SK-N-SH (cell line): ENCODE results near the gene IL17RC. TPM values are rescaled to one million over a fixed set of nuclear protein-coding genes. Genes with fewer than 3 reads are reported as not detected.

ENCODE experiments used
- CTCF ChIA-PET: fragments of 300-600, 350-600 bp; formaldehyde crosslinking; extraction: SDS; loops from one replicate; lab custom pipeline; 2021; lab: Yijun Ruan, JAX
- POLR2A ChIA-PET: fragments of 350-600 bp; sonication (Branson Sonifier 250); formaldehyde crosslinking; extraction: SDS; loops from one replicate; lab custom pipeline; 2020; ENCODE audit warnings: antibody characterized with exemption, inconsistent platforms; lab: Yijun Ruan, JAX
- DNase-seq: peaks from one replicate; pipeline ENCODE4 v3.0.0; 2012
- H2AFZ ChIP-seq: fragments of 200-600 bp; sonication (generic); 2 replicates; pipeline ENCODE4 v1.8.1; 2016; ENCODE audit warnings: antibody characterized with exemption, mild to moderate bottlenecking, low read depth
- H3F3A ChIP-seq: fragments of 200-600 bp; sonication (generic); replicated peaks from 2 replicates; pipeline ENCODE3; 2016; ENCODE audit warnings: antibody characterized with exemption, mild to moderate bottlenecking; ENCODE audit not compliant: insufficient read depth
- H3K27ac ChIP-seq, 2 experiments: fragments of 200-500 bp in 1 of 2; fragments of 200-600 bp in 1 of 2; sonication (Bioruptor generic) in 1 of 2; sonication (generic), shearing (Covaris generic) in 1 of 2; 2 replicates each; pipeline versions ENCODE4 v1.5.1 to v1.6.1; 2014 to 2016; ENCODE audit warnings: low read depth in 2 of 2, inconsistent platforms in 1 of 2, low read length in 1 of 2, mild to moderate bottlenecking in 1 of 2, mixed read lengths in 1 of 2
- H3K27me3 ChIP-seq: fragments of 200-600 bp; sonication (generic), shearing (Covaris generic); 2 replicates; pipeline ENCODE4 v1.6.1; 2016; ENCODE audit warnings: mixed run types; ENCODE audit not compliant: insufficient read depth
- H3K36me3 ChIP-seq, 2 experiments: fragments of 200-500 bp in 1 of 2; fragments of 200-600 bp in 1 of 2; sonication (Bioruptor generic) in 1 of 2; sonication (generic) in 1 of 2; replicated peaks in 1 of 2; 2 replicates each; pipeline versions ENCODE3 to v1.5.1; 2014 to 2016; ENCODE audit warnings: low read length in 1 of 2, mild to moderate bottlenecking in 1 of 2; ENCODE audit not compliant: insufficient read depth in 2 of 2, control insufficient read depth in 1 of 2
- H3K4me1 ChIP-seq, 2 experiments: fragments of 200-500 bp in 1 of 2; fragments of 200-600 bp in 1 of 2; sonication (Bioruptor generic) in 1 of 2; sonication (generic), shearing (Covaris generic) in 1 of 2; 2 replicates each; pipeline versions ENCODE4 v1.5.1 to v1.6.1; 2014 to 2016; ENCODE audit warnings: low read depth in 1 of 2, low read length in 1 of 2, mixed run types in 1 of 2; ENCODE audit not compliant: insufficient read depth in 2 of 2, control insufficient read depth in 1 of 2
- H3K4me2 ChIP-seq: fragments of 200-600 bp; sonication (generic), shearing (Covaris generic); 2 replicates; pipeline ENCODE4 v1.6.1; 2017; ENCODE audit warnings: mixed run types
- H3K4me3 ChIP-seq, 2 experiments: fragments of 200-500 bp in 1 of 2; fragments of 200-600 bp in 1 of 2; sonication (Bioruptor generic) in 1 of 2; sonication (generic), shearing (Covaris generic) in 1 of 2; 2 replicates each; pipeline versions ENCODE4 v1.5.1 to v1.8.1; 2014 to 2016; ENCODE audit warnings: low read depth in 2 of 2, inconsistent platforms in 1 of 2, low read length in 1 of 2, mild to moderate bottlenecking in 1 of 2, mixed read lengths in 1 of 2, moderate library complexity in 1 of 2
- H3K79me2 ChIP-seq: fragments of 200-600 bp; sonication (generic); 2 replicates; pipeline ENCODE4 v1.8.1; 2017; ENCODE audit warnings: mild to moderate bottlenecking; ENCODE audit not compliant: insufficient read depth
- H3K9ac ChIP-seq: fragments of 200-600 bp; sonication (generic); 2 replicates; pipeline ENCODE4 v1.6.1; 2017; ENCODE audit warnings: mixed run types
- H3K9me2 ChIP-seq: fragments of 200-600 bp; sonication (generic); 2 replicates; pipeline ENCODE4 v1.6.1; 2017; ENCODE audit warnings: mixed run types
- H3K9me3 ChIP-seq: fragments of 200-600 bp; sonication (generic); 2 replicates; pipeline ENCODE4 v1.6.1; 2017; ENCODE audit warnings: mixed run types, mild to moderate bottlenecking, moderate library complexity
- H4K20me1 ChIP-seq: fragments of 200-600 bp; sonication (generic); 2 replicates; pipeline ENCODE4 v1.6.1; 2017; ENCODE audit warnings: mild to moderate bottlenecking, mixed run types; ENCODE audit not compliant: insufficient read depth
- CHD2 ChIP-seq: fragments of 150-350 bp; IDR thresholded peaks from 2 replicates; pipeline ENCODE4 v1.6.1; 2018; ENCODE audit warnings: low read length; ENCODE audit not compliant: partially characterized antibody
- EP300 ChIP-seq, 2 experiments: IDR thresholded peaks; 2 replicates each; pipeline versions ENCODE4 v1.4.0 to v1.6.1; 2012; ENCODE audit warnings: borderline replicate concordance in 1 of 2, low read depth in 1 of 2, low read length in 1 of 2
- EZH2phosphoT487 ChIP-seq: fragments of 200-600 bp; sonication (generic); IDR thresholded peaks from 2 replicates; pipeline ENCODE4 v1.6.1; 2017; ENCODE audit warnings: low read depth, mixed run types, mild to moderate bottlenecking, antibody characterized with exemption, moderate library complexity, borderline replicate concordance
- FOSL2 ChIP-seq: IDR thresholded peaks from 2 replicates; pipeline ENCODE4 v1.4.0; 2012; ENCODE audit warnings: low read depth, mild to moderate bottlenecking, moderate library complexity, borderline replicate concordance
- MEF2A ChIP-seq: IDR thresholded peaks from 2 replicates; pipeline ENCODE4 v1.4.0; 2012; ENCODE audit warnings: low read depth, borderline replicate concordance
- NFIC ChIP-seq: IDR thresholded peaks from 2 replicates; pipeline ENCODE4 v1.4.0; 2012; ENCODE audit warnings: borderline replicate concordance
- NRF1 ChIP-seq: IDR thresholded peaks from 2 replicates; pipeline ENCODE4 v1.6.1; 2012; ENCODE audit warnings: low read depth, mild to moderate bottlenecking, low read length
- POLR2AphosphoS5 ChIP-seq: IDR thresholded peaks from 2 replicates; pipeline ENCODE4 v1.6.1; 2012; ENCODE audit warnings: low read depth, low read length
- RCOR1 ChIP-seq: fragments of 150-350 bp; IDR thresholded peaks from 2 replicates; pipeline ENCODE4 v1.6.1; 2017; ENCODE audit warnings: antibody characterized with exemption, low read length
- RXRA ChIP-seq: IDR thresholded peaks from 2 replicates; pipeline ENCODE4 v1.4.0; 2012; ENCODE audit warnings: low read depth, mild to moderate bottlenecking, borderline replicate concordance
- SIN3A ChIP-seq: IDR thresholded peaks from 2 replicates; pipeline ENCODE4 v1.6.1; 2012; ENCODE audit warnings: low read depth, mild to moderate bottlenecking, low read length, moderate library complexity, borderline replicate concordance
- USF1 ChIP-seq: IDR thresholded peaks from 2 replicates; pipeline ENCODE4 v1.4.0; 2012; ENCODE audit warnings: low read depth, borderline replicate concordance
- YY1 ChIP-seq: IDR thresholded peaks from 2 replicates; pipeline ENCODE4 v1.4.0; 2012; ENCODE audit warnings: low read depth, mild to moderate bottlenecking
- ZBTB33 ChIP-seq: IDR thresholded peaks from 2 replicates; pipeline ENCODE4 v1.4.0; 2012; ENCODE audit warnings: low read depth, borderline replicate concordance
- WGBS: methylation state at CpG from one replicate; pipeline ENCODE4 v1.1.6; 2017; ENCODE audit warnings: low lambda C conversion rate; 5-methylcytosine and 5-hydroxymethylcytosine counted together
- polyA plus RNA-seq, 3 experiments: library from polyadenylated mRNA; depleted of rRNA; stranded (reverse); fragments of >200 nt; gene quantifications; 2 replicates each; pipeline ENCODE4 v1.2.3, GENCODE V29; 2012
- small RNA-seq, 7 experiments: library from RNA; depleted of rRNA; stranded (forward); fragments of <200 nt; gene quantifications; one replicate each; pipeline ENCODE3, GENCODE V24; 2012

Gene IL17RC
- polyA plus RNA-seq, 1 of the 3 experiments (the other 2 are of a cell fraction), result 17.3 TPM

GRCh38 chr3:9980251-9980650, 63.4 kb downstream of the IL17RC start:
- Histone ChIP-seq H3F3A (peaks cover 21% of the 10 kb centered on the region), H3K79me2 (peaks cover 63% of the 10 kb centered on the region), H3K36me3 (peaks cover 11 to 20% of the 10 kb centered on the region in 2 experiments), H2AFZ (no peak overlapping the region), H3K4me3 (no peak overlapping the region), H3K9me2 (no peaks in the 10 kb centered on the region), H3K9ac (no peak overlapping the region), H3K27me3 (no peaks in the 10 kb centered on the region), H3K27ac (no peak overlapping the region), H4K20me1 (no peaks in the 10 kb centered on the region), H3K4me2 (no peak overlapping the region), H3K4me1 (peaks cover under 1 to 18% of the 10 kb centered on the region in 2 experiments; a peak in 3 of 4 replicates), H3K9me3 (no peaks in the 10 kb centered on the region)
- ChIA-PET POLR2A (no interaction called here), CTCF (no interaction called here)
- 97% methylated on average over 2 of the region's 2 CpGs for WGBS
- no peak for TF ChIP-seq ZBTB33
- no peak for TF ChIP-seq EP300 (IDR thresholded peaks at IDR 0.05; ENCODE audit: borderline replicate concordance in 1 of 2, low read depth in 1 of 2, low read length in 1 of 2)
- TF ChIP-seq RCOR1, result no peak
- no peak for TF ChIP-seq SIN3A
- TF ChIP-seq EZH2phosphoT487, result no peak
- no peak for TF ChIP-seq RXRA
- no peak for TF ChIP-seq NFIC
- no peak for TF ChIP-seq MEF2A
- TF ChIP-seq CHD2, result no peak
- TF ChIP-seq USF1, result no peak
- TF ChIP-seq YY1, result no peak
- TF ChIP-seq NRF1, result no peak
- TF ChIP-seq FOSL2, result no peak
- no peak for TF ChIP-seq POLR2AphosphoS5
- DNase-seq, result no peak

Small RNAs within 50 kb of the gene (small RNA-seq; reads per million reads assigned to genes)
- gene RNU6-882P, result 0 reads per million in 7 experiments

Other genes starting within 250 kb of the IL17RC start
- gene CPNE9, start 213.3 kb upstream of the IL17RC start, polyA plus RNA-seq (2012; rRNA removed), result 0.03 and 0.06 TPM in 2 replicates
- 12.0 and 13.0 TPM in 2 replicates for gene BRPF1, start 185.4 kb upstream of the IL17RC start, polyA plus RNA-seq (2012; rRNA removed)
- gene OGG1, start 167.1 kb upstream of the IL17RC start, polyA plus RNA-seq (2012; rRNA removed), result 26.8 and 30.9 TPM in 2 replicates
- 44.9 and 47.1 TPM in 2 replicates for gene CAMK1, start 147.2 kb upstream of the IL17RC start, polyA plus RNA-seq (2012; rRNA removed)
- gene TADA3, start 124.6 kb upstream of the IL17RC start, polyA plus RNA-seq (2012; rRNA removed), result 84.1 and 102 TPM in 2 replicates
- 220 and 233 TPM in 2 replicates for gene ARPC4, start 124.0 kb upstream of the IL17RC start, polyA plus RNA-seq (2012; rRNA removed)
- 41.6 and 51.9 TPM in 2 replicates for gene TTLL3, start 106.8 kb upstream of the IL17RC start, polyA plus RNA-seq (2012; rRNA removed)
- 43.4 and 48.0 TPM in 2 replicates for gene RPUSD3, start 73.1 kb upstream of the IL17RC start, polyA plus RNA-seq (2012; rRNA removed)
- gene CIDEC, start 36.8 kb upstream of the IL17RC start, polyA plus RNA-seq (2012; rRNA removed), result 0.11 TPM in 1 of 2 replicates, not detected in the other
- 40.9 and 41.6 TPM in 2 replicates for gene JAGN1, start 26.5 kb upstream of the IL17RC start, polyA plus RNA-seq (2012; rRNA removed)
- gene IL17RE, start 14.2 kb upstream of the IL17RC start, polyA plus RNA-seq (2012; rRNA removed), result 0.76 and 0.95 TPM in 2 replicates
- 77.6 and 86.9 TPM in 2 replicates for gene CRELD1, start 16.7 kb downstream of the IL17RC start, polyA plus RNA-seq (2012; rRNA removed)
- 3.9 and 5.5 TPM in 2 replicates for gene PRRT3, start 35.3 kb downstream of the IL17RC start, polyA plus RNA-seq (2012; rRNA removed)
- 113 and 123 TPM in 2 replicates for gene EMC3, start 69.7 kb downstream of the IL17RC start, polyA plus RNA-seq (2012; rRNA removed)
- gene FANCD2, start 109.3 kb downstream of the IL17RC start, polyA plus RNA-seq (2012; rRNA removed), result 7.3 and 9.6 TPM in 2 replicates
- not detected in 2 replicates for gene FANCD2OS, start 191.2 kb downstream of the IL17RC start, polyA plus RNA-seq (2012; rRNA removed)
- 211 and 283 TPM in 2 replicates for gene BRK1, start 198.6 kb downstream of the IL17RC start, polyA plus RNA-seq (2012; rRNA removed)
- gene VHL, start 224.7 kb downstream of the IL17RC start, polyA plus RNA-seq (2012; rRNA removed), result 9.2 and 10.2 TPM in 2 replicates
- gene IRAK2, start 247.8 kb downstream of the IL17RC start, polyA plus RNA-seq (2012; rRNA removed), result 7.7 and 8.6 TPM in 2 replicates